Ovary (tissue), 3 donors: ENCODE results near the gene DAGLA.

Experiments used
- POLR2A ChIP-seq: fragments of 450-650 bp; IDR thresholded peaks from one replicate; pipeline ENCODE4 v1.6.1; 2017; ENCODE audit warnings: antibody characterized with exemption, mild to moderate bottlenecking, moderate library complexity
- TF ChIP-seq, protein P1 (sequence below), 3 donors: fragments of 450-650 bp in 2 of 3; fragments of 200-600 bp in 1 of 3; IDR thresholded peaks; one replicate each; pipeline versions ENCODE4 v1.5.1 to v1.8.0; 2016 to 2022; ENCODE audit warnings: antibody characterized with exemption in 3 of 3, mild to moderate bottlenecking in 1 of 3
- donor health status: DM: no; HTN: no; CAD: no.

DNA sequence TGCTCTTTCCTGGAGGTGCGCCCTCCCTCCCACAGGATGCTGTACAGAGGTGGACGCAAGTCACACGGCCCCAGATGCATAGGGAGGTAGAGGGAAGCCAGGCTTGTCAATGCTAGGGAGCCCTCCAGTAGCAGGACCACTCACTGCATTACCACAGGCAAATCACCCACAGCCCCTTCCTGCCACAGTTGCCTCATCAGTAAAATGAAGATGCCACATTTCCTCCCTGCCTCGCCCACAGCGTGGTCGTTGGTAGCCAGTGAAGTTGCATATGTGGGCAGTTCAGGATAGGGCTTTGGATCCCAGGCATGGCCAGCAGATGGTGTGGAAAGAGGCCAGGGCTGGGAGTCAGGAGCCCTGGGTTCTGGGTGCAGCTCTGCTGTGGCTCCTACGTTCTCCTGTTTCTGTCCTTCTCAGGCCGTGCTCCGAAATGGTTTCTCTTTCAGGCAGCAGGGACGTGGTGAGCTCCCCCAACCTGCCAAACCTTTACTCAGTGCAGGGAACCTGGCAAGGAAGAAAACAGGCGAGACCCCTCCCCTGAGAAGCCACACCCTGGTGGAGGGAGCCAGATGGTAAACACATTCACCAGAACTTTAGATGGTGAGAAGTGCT lies 22.6 kb downstream of the DAGLA start:
- TF ChIP-seq, protein P1, sequence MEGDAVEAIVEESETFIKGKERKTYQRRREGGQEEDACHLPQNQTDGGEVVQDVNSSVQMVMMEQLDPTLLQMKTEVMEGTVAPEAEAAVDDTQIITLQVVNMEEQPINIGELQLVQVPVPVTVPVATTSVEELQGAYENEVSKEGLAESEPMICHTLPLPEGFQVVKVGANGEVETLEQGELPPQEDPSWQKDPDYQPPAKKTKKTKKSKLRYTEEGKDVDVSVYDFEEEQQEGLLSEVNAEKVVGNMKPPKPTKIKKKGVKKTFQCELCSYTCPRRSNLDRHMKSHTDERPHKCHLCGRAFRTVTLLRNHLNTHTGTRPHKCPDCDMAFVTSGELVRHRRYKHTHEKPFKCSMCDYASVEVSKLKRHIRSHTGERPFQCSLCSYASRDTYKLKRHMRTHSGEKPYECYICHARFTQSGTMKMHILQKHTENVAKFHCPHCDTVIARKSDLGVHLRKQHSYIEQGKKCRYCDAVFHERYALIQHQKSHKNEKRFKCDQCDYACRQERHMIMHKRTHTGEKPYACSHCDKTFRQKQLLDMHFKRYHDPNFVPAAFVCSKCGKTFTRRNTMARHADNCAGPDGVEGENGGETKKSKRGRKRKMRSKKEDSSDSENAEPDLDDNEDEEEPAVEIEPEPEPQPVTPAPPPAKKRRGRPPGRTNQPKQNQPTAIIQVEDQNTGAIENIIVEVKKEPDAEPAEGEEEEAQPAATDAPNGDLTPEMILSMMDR (IDR thresholded peaks at IDR 0.05), result no peak
- TF ChIP-seq POLR2A, result no peak
